ENCODE results near the gene SUSD3.
A peak's percentile ranks its signal among the peaks of the same experiment; 100 is the strongest.

Gene SUSD3

DNA sequence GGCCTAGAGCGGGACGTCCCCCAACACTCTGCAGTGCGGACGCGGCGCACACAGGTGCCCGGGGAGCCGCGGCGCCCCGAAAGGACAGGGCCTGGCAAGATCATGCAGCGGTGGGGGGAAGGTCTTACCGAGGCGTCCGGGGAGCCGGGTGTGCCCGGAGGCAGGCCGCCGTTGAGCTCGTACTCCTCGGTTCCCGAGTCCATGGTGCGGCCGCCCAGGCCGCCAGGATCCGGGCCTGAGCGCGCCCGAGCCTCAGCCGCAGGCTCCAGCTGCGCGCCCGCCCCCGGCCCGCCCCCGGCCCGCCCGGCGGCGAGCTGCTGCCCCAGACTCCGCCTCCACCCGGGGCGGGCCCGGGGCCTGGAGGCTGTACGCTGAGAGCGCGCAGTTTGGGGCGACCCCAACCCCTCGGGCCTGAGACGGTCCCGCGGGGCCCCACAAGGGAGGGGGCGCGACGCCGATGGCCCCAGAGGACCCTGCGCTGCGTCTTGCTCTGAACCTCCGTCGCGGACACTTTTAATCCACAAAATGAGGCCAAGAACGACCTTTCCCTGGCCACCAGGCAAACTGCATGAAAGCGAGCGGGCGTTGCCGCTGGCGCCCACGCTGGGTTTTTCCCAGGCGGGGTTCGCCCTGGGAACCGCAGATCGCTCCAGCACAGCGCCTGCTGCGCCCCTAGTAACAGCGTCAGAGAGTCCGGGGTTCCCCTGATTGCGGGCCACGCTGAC is 75.7 kb downstream of the SUSD3 start, which contains the start of gene NINJ1:
NINJ1 (minus strand) TSS at position 237 of the 725 bp plus-strand sequence; CDS start at position 203, 34 bp downstream.
- DNase-seq (ENCODE audit: low read depth in 1 of 2, low spot score in 1 of 2) = peak; percentile 79 to 82

Measured in activated CD4-positive, alpha-beta T cell treated with anti-CD3 and anti-CD28 coated beads, Interleukin-2, amount 50 U/mL, for 24 hours (primary cell).